Measurements from ENCODE around the gene MAP3K20. TPM values are rescaled to one million over a fixed set of nuclear protein-coding genes. Genes with fewer than 3 reads are reported as not detected.

The MAP3K20 gene
- total and polyA plus RNA-seq, 7 donors = 41.8 to 533 (median 366) TPM

DNA sequence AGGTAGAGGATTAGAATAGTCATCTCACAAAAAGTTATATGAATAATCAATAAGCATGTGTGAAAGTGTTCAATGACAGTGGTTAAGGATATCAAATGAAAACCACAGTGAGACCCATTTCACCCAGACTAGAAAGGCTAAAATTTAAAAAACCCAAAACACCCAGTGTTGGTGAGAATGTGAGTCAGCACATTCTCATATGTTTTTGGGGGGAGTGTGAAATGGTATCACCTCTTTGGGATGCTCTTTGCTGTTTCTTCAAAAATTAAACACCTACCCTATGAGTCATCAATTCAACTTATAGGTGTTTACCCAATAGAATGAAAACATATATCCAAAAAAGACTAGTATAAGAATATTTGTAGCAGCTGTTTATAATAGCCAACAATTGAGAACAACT lies 69.8 kb downstream of the MAP3K20 start:
- Histone ChIP-seq H3K27ac (peak overlapping the region; percentile 87), H3K36me3 (ENCODE audit: insufficient read depth in 1 of 2, low read depth in 1 of 2) (peaks cover 0 to 2% of the 10 kb centered on the region in 2 donors), H3K4me1 (peaks cover 36% of the 10 kb centered on the region), H3K9me3 (no peaks in the 10 kb centered on the region), H3K4me3 (no peak overlapping the region), H3K27me3 (ENCODE audit: insufficient read depth in 3 of 3, low read length in 2 of 3) (no peaks in the 10 kb centered on the region)
- no peak for DNase-seq
- ATAC-seq = no peak
- TF ChIP-seq, protein P1, sequence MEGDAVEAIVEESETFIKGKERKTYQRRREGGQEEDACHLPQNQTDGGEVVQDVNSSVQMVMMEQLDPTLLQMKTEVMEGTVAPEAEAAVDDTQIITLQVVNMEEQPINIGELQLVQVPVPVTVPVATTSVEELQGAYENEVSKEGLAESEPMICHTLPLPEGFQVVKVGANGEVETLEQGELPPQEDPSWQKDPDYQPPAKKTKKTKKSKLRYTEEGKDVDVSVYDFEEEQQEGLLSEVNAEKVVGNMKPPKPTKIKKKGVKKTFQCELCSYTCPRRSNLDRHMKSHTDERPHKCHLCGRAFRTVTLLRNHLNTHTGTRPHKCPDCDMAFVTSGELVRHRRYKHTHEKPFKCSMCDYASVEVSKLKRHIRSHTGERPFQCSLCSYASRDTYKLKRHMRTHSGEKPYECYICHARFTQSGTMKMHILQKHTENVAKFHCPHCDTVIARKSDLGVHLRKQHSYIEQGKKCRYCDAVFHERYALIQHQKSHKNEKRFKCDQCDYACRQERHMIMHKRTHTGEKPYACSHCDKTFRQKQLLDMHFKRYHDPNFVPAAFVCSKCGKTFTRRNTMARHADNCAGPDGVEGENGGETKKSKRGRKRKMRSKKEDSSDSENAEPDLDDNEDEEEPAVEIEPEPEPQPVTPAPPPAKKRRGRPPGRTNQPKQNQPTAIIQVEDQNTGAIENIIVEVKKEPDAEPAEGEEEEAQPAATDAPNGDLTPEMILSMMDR (IDR thresholded peaks at IDR 0.05) = no peak
- intact Hi-C loops (cut with DNase I) = no loop called here

DNA sequence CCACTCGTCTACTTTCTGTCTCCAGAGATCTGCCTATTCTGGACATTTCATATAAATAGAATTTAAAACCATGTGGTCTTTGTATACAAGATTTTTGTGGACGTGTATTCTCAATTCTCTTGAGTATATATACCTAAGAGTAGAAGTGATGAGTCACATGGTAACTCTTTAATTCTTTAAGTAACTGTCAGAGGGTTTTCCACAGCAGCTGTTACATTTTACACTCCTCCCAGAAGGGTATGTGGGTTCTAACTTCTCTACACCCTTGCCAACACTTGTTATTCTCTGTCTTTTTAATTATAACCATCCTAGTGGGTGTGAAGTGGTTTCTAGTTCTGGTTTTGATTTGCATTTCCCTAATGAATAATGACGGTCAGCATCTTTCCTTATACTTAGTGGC lies 70.9 kb downstream of the MAP3K20 start:
- Histone ChIP-seq H3K9me3 (no peaks in the 10 kb centered on the region), H3K36me3 (ENCODE audit: insufficient read depth in 1 of 2, low read depth in 1 of 2) (no peaks in the 10 kb centered on the region), H3K27me3 (ENCODE audit: insufficient read depth in 3 of 3, low read length in 2 of 3) (no peaks in the 10 kb centered on the region), H3K4me1 (peaks cover 47% of the 10 kb centered on the region), H3K4me3 (no peak overlapping the region), H3K27ac (peak overlapping the region; percentile 87)
- whole genome bisulfite sequencing, 3 donors = 52 to 76% (median 61%) methylated on average over 3 of the region's 3 CpGs
- DNase-seq = no peak
- ATAC-seq = no peak
- TF ChIP-seq, protein P1 (IDR thresholded peaks at IDR 0.05) = no peak
- intact Hi-C loops (cut with DNase I) = no loop called here

DNA sequence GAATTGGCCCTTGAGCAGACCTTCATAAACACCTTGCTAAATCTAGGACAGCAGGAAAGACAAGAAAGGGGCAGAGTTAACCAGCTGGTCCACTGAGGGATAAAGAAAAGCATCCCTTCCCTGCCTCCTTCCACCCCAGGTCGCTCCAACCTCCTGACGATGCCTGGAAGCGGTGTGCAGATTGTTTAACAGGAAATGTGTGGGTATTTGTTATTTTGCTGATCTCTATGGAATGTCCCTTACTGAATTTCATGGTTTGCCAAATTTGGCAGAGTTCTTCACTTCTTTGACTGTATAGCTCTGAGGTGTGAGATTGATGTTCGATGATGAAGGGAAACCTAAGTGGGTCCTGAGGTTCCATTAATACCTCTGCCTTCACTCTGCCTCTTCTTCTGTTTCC lies 72.9 kb downstream of the MAP3K20 start:
- peaks cover 66% of the 10 kb centered on the region for H3K4me1 ChIP-seq
- H3K36me3 ChIP-seq (ENCODE audit: insufficient read depth in 1 of 2, low read depth in 1 of 2) = peaks cover 0 to under 1% of the 10 kb centered on the region in 2 donors
- H3K27me3 ChIP-seq (ENCODE audit: insufficient read depth in 3 of 3, low read length in 2 of 3) = no peaks in the 10 kb centered on the region
- peak overlapping the region; percentile 87 for H3K27ac ChIP-seq
- intact Hi-C loops (cut with DNase I) = no loop called here
- no peak overlapping the region for H3K4me3 ChIP-seq
- H3K9me3 ChIP-seq = no peaks in the 10 kb centered on the region
- TF ChIP-seq, protein P1 (IDR thresholded peaks at IDR 0.05) = no peak
- ATAC-seq = peak in 1 of 4 donors; percentile 10
- no peak for DNase-seq
- WGBS, 3 donors = 57 to 72% (median 60%) methylated on average over 4 of the region's 4 CpGs

DNA sequence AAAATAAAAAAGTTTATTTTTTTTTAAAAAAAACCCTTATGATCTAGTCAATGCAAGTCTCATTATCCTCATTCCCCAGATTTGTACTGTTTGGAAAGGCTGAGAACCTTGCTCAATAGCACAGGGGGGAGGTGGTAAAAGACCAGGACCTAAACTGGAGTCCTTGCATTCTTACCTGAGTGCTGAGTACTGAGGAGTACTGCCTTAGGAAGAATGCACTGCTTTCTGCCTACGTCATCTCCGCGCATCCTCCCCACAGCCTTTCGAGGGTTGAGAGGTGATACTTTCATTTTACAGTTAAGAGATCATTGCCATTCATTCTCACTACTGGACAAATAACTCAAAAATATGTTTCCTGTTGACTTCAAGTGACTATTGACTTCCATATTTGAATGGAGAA lies 73.8 kb downstream of the MAP3K20 start:
- TF ChIP-seq, protein P1 (IDR thresholded peaks at IDR 0.05) = no peak
- ATAC-seq = peak; percentile 33 to 41 (median 38)
- Histone ChIP-seq H3K4me1 (peaks cover 72% of the 10 kb centered on the region), H3K36me3 (ENCODE audit: insufficient read depth in 1 of 2, low read depth in 1 of 2) (peaks cover 0 to 6% of the 10 kb centered on the region in 2 donors), H3K4me3 (no peak overlapping the region), H3K9me3 (no peaks in the 10 kb centered on the region), H3K27ac (peak overlapping the region; percentile 87), H3K27me3 (ENCODE audit: insufficient read depth in 3 of 3, low read length in 2 of 3) (no peaks in the 10 kb centered on the region)
- 72 to 88% (median 73%) methylated on average over 4 of the region's 4 CpGs for WGBS, 3 donors
- no peak for DNase-seq
- intact Hi-C loops (cut with DNase I) = no loop called here

DNA sequence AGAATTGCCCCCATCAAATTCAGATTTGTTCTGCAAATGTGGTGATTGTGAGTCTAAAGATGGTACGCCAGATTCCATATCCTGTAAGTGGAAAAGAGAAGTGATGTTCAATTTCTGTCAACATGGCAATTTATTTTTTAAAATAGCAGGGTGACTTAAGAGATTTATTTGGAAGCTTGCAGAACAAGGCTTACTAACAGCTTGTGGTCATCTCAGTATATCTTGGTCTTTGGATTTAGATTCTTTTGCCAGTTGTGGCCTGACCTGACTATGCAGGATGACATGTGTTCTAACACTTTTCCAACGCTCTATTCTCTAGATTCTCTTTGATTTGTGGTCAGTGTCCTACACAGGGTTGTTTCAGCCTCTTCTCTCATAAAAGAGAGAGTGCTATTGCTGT lies 74.4 kb downstream of the MAP3K20 start:
- H3K4me3 ChIP-seq = no peak overlapping the region
- TF ChIP-seq, protein P1 (IDR thresholded peaks at IDR 0.05) = no peak
- intact Hi-C loops (cut with DNase I) = loop anchor here (5.0 to 10.0 kb wide), 2 partner anchors 45 to 58 kb away; no protein-coding TSS in a partner anchor
- WGBS, 3 donors = 26 to 36% (median 27%) methylated on average over 2 of the region's 2 CpGs
- peak; percentile 85 to 91 (median 88) for ATAC-seq
- peak overlapping the region; percentile 87 for H3K27ac ChIP-seq
- H3K9me3 ChIP-seq = no peaks in the 10 kb centered on the region
- DNase-seq = no peak
- no peaks in the 10 kb centered on the region for H3K27me3 ChIP-seq (ENCODE audit: insufficient read depth in 3 of 3, low read length in 2 of 3)
- peaks cover 0 to 6% of the 10 kb centered on the region in 2 donors for H3K36me3 ChIP-seq (ENCODE audit: insufficient read depth in 1 of 2, low read depth in 1 of 2)
- H3K4me1 ChIP-seq = peaks cover 69% of the 10 kb centered on the region
